Psoas muscle (tissue), 8 donors: Measurements from ENCODE around the gene ONECUT3. TPM values are rescaled to one million over a fixed set of nuclear protein-coding genes. Genes with fewer than 3 reads are reported as not detected.

Experiments used
- ATAC-seq, 4 donors: fragments of 200-7000 bp; cut with Tn5 transposase; one replicate each; pipeline ENCODE4 v1.9.1; 2020; ENCODE audit warnings: moderate library complexity in 3 of 4, mild to moderate bottlenecking in 2 of 4
- DNase-seq, 2 donors: peaks; one replicate each; pipeline ENCODE4 v3.0.0-alpha.2; 2020
- H3K27ac ChIP-seq: fragments of 200-600 bp; one replicate; pipeline ENCODE4 v1.8.0; 2022
- H3K27me3 ChIP-seq, 3 donors: fragments of 200-600 bp in 1 of 3; one replicate each; pipeline versions ENCODE4 v1.6.1 to v1.8.0; 2013 to 2022; ENCODE audit warnings: low read length in 2 of 3, mild to moderate bottlenecking in 2 of 3, moderate library complexity in 1 of 3; ENCODE audit not compliant: insufficient read depth in 3 of 3
- H3K36me3 ChIP-seq, 2 donors: fragments of 200-600 bp in 1 of 2; one replicate each; pipeline versions ENCODE4 v1.6.1 to v1.8.0; 2013 to 2022; ENCODE audit warnings: low read depth in 1 of 2, mild to moderate bottlenecking in 1 of 2, moderate library complexity in 1 of 2; ENCODE audit not compliant: insufficient read depth in 1 of 2
- H3K4me1 ChIP-seq: fragments of 200-600 bp; one replicate; pipeline ENCODE4 v1.8.0; 2022
- H3K4me3 ChIP-seq: fragments of 200-600 bp; one replicate; pipeline ENCODE4 v1.8.0; 2022; ENCODE audit warnings: mild to moderate bottlenecking
- H3K9me3 ChIP-seq: fragments of 200-600 bp; one replicate; pipeline ENCODE4 v1.8.0; 2022
- CTCF ChIP-seq: fragments of 200-600 bp; IDR thresholded peaks from one replicate; pipeline ENCODE4 v1.8.0; 2022; ENCODE audit warnings: antibody characterized with exemption
- WGBS, 3 donors: extraction: QIAGEN DNeasy Blood & Tissue Kit; methylation state at CpG; one replicate each; pipeline versions ENCODE4 v1.1.6 to v1.1.7; 2013; 5-methylcytosine and 5-hydroxymethylcytosine counted together
- intact Hi-C, 2 donors: fragments of 100-400 bp; cut with DNase I; formaldehyde crosslinking; loops; one replicate each; pipeline versions ENCODE4 v1.11.0 to v1.14.2; 2022
- polyA plus RNA-seq, 3 donors: library from polyadenylated mRNA; stranded (reverse); fragments of 200-250 nt; gene quantifications; one replicate each; pipeline ENCODE4 v1.2.3, GENCODE V29; 2013
- total RNA-seq, 4 donors: library from RNA; stranded (reverse); fragmentation: NEBNext Ultra II Directional in 2 of 4; extraction: Animal tissue kit (Norgen Biotek cat#: 25700) in 2 of 4; gene quantifications; one replicate each; pipeline versions ENCODE4 v1.2.1 to v1.2.4, GENCODE V29; 2021 to 2023
- donor health status: healthy with polysubstance abuse.
- donor health status: DM: no; HTN: no; CAD: no; lungs with moderate emphysema.
- donor health status: Bipolar disorder and iron deficiency.
- donor health status: healthy.
- donor health status: DM: yes; HTN: yes; CAD: no.
- donor health status: DM: no; HTN: no; CAD: no.
- donor health status: DM: no; HTN: no; CAD: no.
- donor health status: DM: yes; HTN: yes; CAD: no.

The ONECUT3 gene
- total and polyA plus RNA-seq, 7 donors, result not detected

- peaks cover 5% of the 10 kb centered on the region for H3K4me1 ChIP-seq
These were observed 59.3 kb downstream of the ONECUT3 start for GRCh38 chr19:1812426-1813191.

GRCh38 chr19:1813192-1814182, 60.2 kb downstream of the ONECUT3 start:
- Histone ChIP-seq H3K36me3 (peaks cover 7 to 40% of the 10 kb centered on the region in 2 donors), H3K27me3 (no peaks in the 10 kb centered on the region), H3K27ac (no peak overlapping the region), H3K4me1 (peaks cover 5% of the 10 kb centered on the region), H3K4me3 (peak overlapping the region; percentile 64), H3K9me3 (no peaks in the 10 kb centered on the region)
- TF ChIP-seq CTCF, result no peak
- intact Hi-C loops, result no loop called here
- no peak for ATAC-seq
- no peak for DNase-seq
- WGBS, 3 donors, result 53 to 63% (median 55%) methylated on average over 21 of the region's 21 CpGs

More at GRCh38 chr19:1812426-1813191, 59.3 kb downstream of the ONECUT3 start:
- H3K9me3 ChIP-seq, result no peaks in the 10 kb centered on the region
- peak; percentile 35 for TF ChIP-seq CTCF
- peak; percentile 91 to 93 for DNase-seq
- H3K27ac ChIP-seq, result no peak overlapping the region
- peak; percentile 83 to 90 (median 85) for ATAC-seq
- no peaks in the 10 kb centered on the region for H3K27me3 ChIP-seq
- H3K4me3 ChIP-seq, result peak overlapping the region; percentile 64
- H3K36me3 ChIP-seq, result peaks cover 3 to 31% of the 10 kb centered on the region in 2 donors
- intact Hi-C loops, result no loop called here
- 1 to 2% (median 1%) methylated on average over 43 to 47 of the region's 47 CpGs for WGBS, 3 donors

GRCh38 chr19:1814391-1814790, 61.1 kb downstream of the ONECUT3 start:
- no peak overlapping the region for H3K4me3 ChIP-seq
- H3K36me3 ChIP-seq, result peaks cover 11 to 48% of the 10 kb centered on the region in 2 donors
- DNase-seq, result no peak
- no peaks in the 10 kb centered on the region for H3K9me3 ChIP-seq
- H3K27ac ChIP-seq, result no peak overlapping the region
- ATAC-seq, result no peak
- peaks cover 5% of the 10 kb centered on the region for H3K4me1 ChIP-seq
- intact Hi-C loops, result no loop called here
- no peaks in the 10 kb centered on the region for H3K27me3 ChIP-seq
- TF ChIP-seq CTCF, result no peak
- 61 to 73% (median 64%) methylated on average over 10 of the region's 10 CpGs for WGBS, 3 donors

GRCh38 chr19:1814833-1815604, 61.7 kb downstream of the ONECUT3 start:
- intact Hi-C loops, result no loop called here
- Histone ChIP-seq H3K4me1 (peaks cover 5% of the 10 kb centered on the region), H3K4me3 (no peak overlapping the region), H3K27me3 (no peaks in the 10 kb centered on the region), H3K36me3 (peaks cover 11 to 54% of the 10 kb centered on the region in 2 donors), H3K27ac (no peak overlapping the region), H3K9me3 (no peaks in the 10 kb centered on the region)
- WGBS, 3 donors, result 78 to 86% (median 83%) methylated on average over 24 to 26 of the region's 26 CpGs
- ATAC-seq, result no peak
- TF ChIP-seq CTCF, result no peak
- DNase-seq, result no peak
